ENCODE results near the gene GAB2. TPM values are rescaled to one million over a fixed set of nuclear protein-coding genes. Genes with fewer than 3 reads are reported as not detected.

The GAB2 gene
- total and polyA plus RNA-seq, 2 of the 4 experiments (the other 2 are of a cell fraction) = 3.3 to 5.9 TPM

GRCh38 chr11:78210000-78210608 is 207.5 kb downstream of the GAB2 start:
- CTCF ChIA-PET = no interaction called here
- Histone ChIP-seq H2AK5ac (ENCODE audit: low read depth, low read length) (no peak overlapping the region), H3K79me1 (ENCODE audit: low read depth in 1 of 2, low read length in 2 of 2) (peaks cover 5 to 46% of the 10 kb centered on the region in 2 experiments; a peak in 2 of 4 replicates), H3K14ac (replicated peaks; ENCODE audit: low read depth, low read length) (no peak overlapping the region), H3K4me2 (ENCODE audit: low read depth, low read length) (no peak overlapping the region), H3K27ac (ENCODE audit: insufficient read depth, low read length) (no peak overlapping the region), H3K18ac (ENCODE audit: low read depth, low read length) (no peak overlapping the region), H3K4ac (ENCODE audit: low read depth, low read length) (no peak overlapping the region), H3K36me3 (ENCODE audit: control insufficient read depth, insufficient read depth, low read length) (peaks cover 50% of the 10 kb centered on the region), H3K23ac (ENCODE audit: low read depth, low read length) (no peak overlapping the region), H2AK9ac (replicated peaks; ENCODE audit: low read depth, low read length, poor library complexity) (no peak overlapping the region), H4K91ac (ENCODE audit: insufficient read depth, low read depth, low read length) (no peak overlapping the region), H3K27me3 (ENCODE audit: control insufficient read depth, insufficient read depth, low read length) (no peaks in the 10 kb centered on the region), H3K9ac (ENCODE audit: low read depth, low read length) (no peak overlapping the region), H2BK5ac (ENCODE audit: low read depth, low read length, poor library complexity, severe bottlenecking) (no peak overlapping the region), H3K4me1 (ENCODE audit: control insufficient read depth, insufficient read depth, low read length) (peaks cover 14% of the 10 kb centered on the region), H2AFZ (replicated peaks; ENCODE audit: low read length, poor library complexity) (no peak overlapping the region), H3K9me3 (ENCODE audit: control insufficient read depth, insufficient read depth, low read length) (no peaks in the 10 kb centered on the region), H4K5ac (ENCODE audit: low read depth, low read length) (no peak overlapping the region), H4K20me1 (ENCODE audit: insufficient read depth, low read length) (peaks cover 21% of the 10 kb centered on the region), H2BK15ac (ENCODE audit: low read depth, low read length) (no peak overlapping the region), H2BK20ac (ENCODE audit: low read depth, low read length) (no peak overlapping the region), H3K56ac (ENCODE audit: extremely low read depth, insufficient read depth, low read length) (no peak overlapping the region), H3K9me1 (ENCODE audit: insufficient read depth, low read length) (peaks cover 26% of the 10 kb centered on the region), H3K4me3 (ENCODE audit: insufficient read depth, low read depth, low read length) (no peak overlapping the region), H2BK120ac (ENCODE audit: low read depth, low read length) (no peak overlapping the region), H4K8ac (ENCODE audit: low read depth in 2 of 2, low read length in 2 of 2) (no peak overlapping the region)
- 95% methylated on average over 17 of the region's 31 CpGs; no CpG with 5 or more reads in 1 of the 2 experiments for WGBS, 2 experiments (ENCODE audit: extremely low coverage in 2 of 2, insufficient read length in 1 of 2)
- DNase-seq (no peak), ATAC-seq (ENCODE audit: low read depth) (no peak)
- intact Hi-C loops (cut with micrococcal nuclease) (no loop called here), dilution Hi-C loops (cut with HindIII; ENCODE audit: low sequenced_read_pairs, unreplicated experiment) (no loop called here), in situ Hi-C loops (cut with MboI; ENCODE audit: low sequenced_read_pairs) (no loop called here)
- no peak for TF ChIP-seq MXI1 (IDR thresholded peaks at IDR 0.05; ENCODE audit: borderline replicate concordance, low read depth, low read length)
- TF ChIP-seq FOS (IDR thresholded peaks at IDR 0.05; ENCODE audit: low read depth, low read length) = no peak
- no peak for TF ChIP-seq USF2 (IDR thresholded peaks at IDR 0.05; ENCODE audit: low read depth, low read length)
- no peak for TF ChIP-seq CTCF (conservative IDR thresholded peaks at IDR 0.05; ENCODE audit: low read depth, low read length)
- TF ChIP-seq NFE2L2 (IDR thresholded peaks at IDR 0.05; ENCODE audit: low read depth, low read length) = no peak
- no peak for TF ChIP-seq SMC3 (IDR thresholded peaks at IDR 0.05; ENCODE audit: low read depth, low read length)
- TF ChIP-seq CEBPB (IDR thresholded peaks at IDR 0.05; ENCODE audit: low read depth, low read length) = no peak
- no peak for TF ChIP-seq RFX5 (IDR thresholded peaks at IDR 0.05; ENCODE audit: low read depth, low read length)
- TF ChIP-seq BHLHE40 (IDR thresholded peaks at IDR 0.05; ENCODE audit: low read depth, low read length) = no peak
- no peak for TF ChIP-seq RCOR1 (IDR thresholded peaks at IDR 0.05; ENCODE audit: insufficient replicate concordance, low read length)
- no peak for TF ChIP-seq MAZ (IDR thresholded peaks at IDR 0.05; ENCODE audit: borderline replicate concordance, low read depth, low read length)
- POLR2A ChIA-PET (ENCODE audit: unreplicated experiment) = no interaction called here
- no TSS peak for BruUV-seq (replicated peaks)

Measured in IMR-90 (cell line).